Liver (tissue), 10 donors: ENCODE data around the gene SYCP3. TPM values are rescaled to one million over a fixed set of nuclear protein-coding genes. Genes with fewer than 3 reads are reported as not detected.

ENCODE experiments used
- DNase-seq: peaks from one replicate; pipeline ENCODE4 v3.0.0-alpha.2; 2017; ENCODE audit warnings: low spot score
- H3K27ac ChIP-seq, 2 donors: one replicate each; pipeline ENCODE4 v1.7.0; 2013; ENCODE audit warnings: inconsistent platforms in 2 of 2, low read length in 2 of 2, control low read depth in 1 of 2, low read depth in 1 of 2, mild to moderate bottlenecking in 1 of 2
- H3K27me3 ChIP-seq, 4 donors: one replicate each; pipeline versions ENCODE4 v1.6.1 to v1.7.0; 2013; ENCODE audit warnings: low read length in 3 of 4, inconsistent platforms in 1 of 4, mild to moderate bottlenecking in 1 of 4, moderate library complexity in 1 of 4; ENCODE audit not compliant: control insufficient read depth in 4 of 4, insufficient read depth in 4 of 4
- H3K36me3 ChIP-seq, 4 donors: one replicate each; pipeline versions ENCODE4 v1.6.1 to v1.7.0; 2013; ENCODE audit warnings: low read length in 3 of 4, mild to moderate bottlenecking in 3 of 4, low read depth in 1 of 4, moderate library complexity in 1 of 4; ENCODE audit not compliant: control insufficient read depth in 4 of 4, insufficient read depth in 3 of 4
- H3K4me1 ChIP-seq, 4 donors: one replicate each; pipeline versions ENCODE4 v1.6.1 to v1.7.0; 2013; ENCODE audit warnings: low read length in 3 of 4, mild to moderate bottlenecking in 3 of 4, moderate library complexity in 1 of 4; ENCODE audit not compliant: control insufficient read depth in 4 of 4, insufficient read depth in 4 of 4
- H3K4me3 ChIP-seq, 3 donors: one replicate each; pipeline versions ENCODE4 v1.6.1 to v1.7.0; 2013; ENCODE audit warnings: low read length in 3 of 3, control low read depth in 1 of 3, low read depth in 1 of 3, mild to moderate bottlenecking in 1 of 3
- H3K9ac ChIP-seq, 2 donors: one replicate each; pipeline ENCODE4 v1.7.0; 2013; ENCODE audit warnings: low read length in 2 of 2, mild to moderate bottlenecking in 2 of 2, moderate library complexity in 2 of 2, control low read depth in 1 of 2, low read depth in 1 of 2
- H3K9me3 ChIP-seq, 4 donors: one replicate each; pipeline versions ENCODE4 v1.6.1 to v1.7.0; 2013; ENCODE audit warnings: low read length in 3 of 4; ENCODE audit not compliant: control insufficient read depth in 4 of 4
- GABPA ChIP-seq, 2 donors: IDR thresholded peaks in 1 of 2; conservative IDR thresholded peaks in 1 of 2; 2 replicates each; pipeline ENCODE4 v1.6.1; 2016; ENCODE audit warnings: antibody characterized with exemption in 2 of 2, mild to moderate bottlenecking in 1 of 2, moderate library complexity in 1 of 2
- WGBS: extraction: QIAGEN DNeasy Blood & Tissue Kit; methylation state at CpG from one replicate; pipeline ENCODE4 v1.1.7; 2013; 5-methylcytosine and 5-hydroxymethylcytosine counted together
- polyA plus RNA-seq, 2 donors: library from polyadenylated mRNA; stranded (reverse) in 1 of 2; unstranded in 1 of 2; fragments of 200-250 nt in 1 of 2; fragments of >200 nt in 1 of 2; fragmentation: Nextera tagmentation in 1 of 2; extraction: Ambion mirVana in 1 of 2; gene quantifications; one replicate each; pipeline versions ENCODE4 v1.2.1 to v1.2.3, GENCODE V29; 2013 to 2015
- small RNA-seq: library from RNA; depleted of rRNA; stranded (forward); fragments of <200 nt; gene quantifications from one replicate; pipeline ENCODE3, GENCODE V24; 2014
- total RNA-seq, 2 donors: library from RNA; depleted of rRNA; stranded (reverse); fragments of >200 nt; gene quantifications; one replicate each; pipeline ENCODE4 v1.2.3, GENCODE V29; 2014
- donor health status: healthy.
- donor health status: healthy.
- donor health status: healthy.
- donor health status: healthy.
- donor health status: healthy.

The SYCP3 gene
- total and polyA plus RNA-seq, 4 donors, result 0.17 to 3.0 TPM; not detected in 2

DNA sequence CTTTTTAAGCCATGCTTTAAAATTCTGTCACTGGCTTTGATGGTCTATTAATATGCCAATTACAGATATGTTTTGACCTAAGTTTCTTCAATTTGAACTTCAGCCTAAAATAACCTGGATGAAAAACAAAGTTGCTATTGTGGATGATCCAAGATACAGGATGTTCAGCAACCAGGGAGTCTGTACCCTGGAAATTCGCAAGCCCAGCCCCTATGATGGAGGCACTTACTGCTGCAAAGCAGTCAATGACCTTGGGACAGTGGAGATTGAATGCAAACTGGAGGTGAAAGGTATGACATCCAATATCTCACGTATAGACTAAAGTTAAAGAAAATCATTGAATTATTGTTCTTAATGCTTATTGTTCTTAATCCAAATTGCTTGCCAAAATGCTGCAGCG lies 59.0 kb downstream of the SYCP3 start:
- Histone ChIP-seq H3K4me3 (no peak overlapping the region), H3K9ac (no peak overlapping the region), H3K27me3 (no peaks in the 10 kb centered on the region), H3K9me3 (no peaks in the 10 kb centered on the region), H3K4me1 (peaks cover 0 to 10% (median 4%) of the 10 kb centered on the region in 4 donors), H3K36me3 (no peaks in the 10 kb centered on the region), H3K27ac (no peak overlapping the region)
- no peak for TF ChIP-seq GABPA (IDR thresholded peaks at IDR 0.05 in 1 of 2, conservative IDR thresholded peaks at IDR 0.05 in 1 of 2)
- DNase-seq, result no peak
- 88% methylated on average over 3 of the region's 3 CpGs for WGBS

Small RNAs within 50 kb of the gene (small RNA-seq; reads per million reads assigned to genes)
- not detected for gene RNA5SP368
- not detected for gene RNU6-101P
- not detected for gene RNY1P16

Other genes starting within 250 kb of the SYCP3 start
- under 1 TPM in 1 of 2 donors, not detected in 1; under 0.01 TPM for gene MYBPC1, start 144.5 kb downstream of the SYCP3 start, total RNA-seq
- not detected for gene MYBPC1, start 144.5 kb downstream of the SYCP3 start, polyA plus RNA-seq
- 10 to 100 TPM; 51.5 to 96.6 TPM for gene CHPT1, start 41.8 kb downstream of the SYCP3 start, total RNA-seq
- 10 to 100 TPM; 57.9 to 65.5 TPM for gene CHPT1, start 41.8 kb downstream of the SYCP3 start, polyA plus RNA-seq
- 10 to 100 TPM in 1 of 2 donors, 1 to 10 TPM in 1; 8.3 to 11.1 TPM for gene GNPTAB, start 91.5 kb upstream of the SYCP3 start, total RNA-seq
- gene GNPTAB, start 91.5 kb upstream of the SYCP3 start, polyA plus RNA-seq, result 1 to 10 TPM; 4.6 to 7.2 TPM
- 1 to 10 TPM; 2.7 to 7.8 TPM for gene DRAM1, start 138.1 kb upstream of the SYCP3 start, total RNA-seq
- gene DRAM1, start 138.1 kb upstream of the SYCP3 start, polyA plus RNA-seq, result 1 to 10 TPM; 3.0 to 3.9 TPM